Lower leg skin (tissue), 4 donors: ENCODE measurements around the gene SALL1. TPM values are rescaled to one million over a fixed set of nuclear protein-coding genes. Genes with fewer than 3 reads are reported as not detected.

Source experiments
- DNase-seq, 2 donors: peaks; one replicate each; pipeline ENCODE4 v3.0.0-alpha.2; 2019; ENCODE audit warnings: low spot score in 2 of 2
- H3K4me3 ChIP-seq: fragments of 200-600 bp; sonication (generic); 2 replicates; pipeline ENCODE4 v1.5.1; 2017; ENCODE audit warnings: mild to moderate bottlenecking, low read depth; ENCODE audit not compliant: poor library complexity, severe bottlenecking
- CTCF ChIP-seq, 3 donors: fragments of 450-650 bp; IDR thresholded peaks; one replicate each; pipeline ENCODE4 v1.5.1; 2016; ENCODE audit warnings: antibody characterized with exemption in 3 of 3, mild to moderate bottlenecking in 3 of 3, moderate library complexity in 2 of 3
- POLR2A ChIP-seq, 2 donors: fragments of 450-650 bp; IDR thresholded peaks; one replicate each; pipeline ENCODE4 v1.6.1; 2016 to 2017; ENCODE audit warnings: antibody characterized with exemption in 2 of 2, mild to moderate bottlenecking in 1 of 2, moderate library complexity in 1 of 2
- WGBS, 2 donors: methylation state at CpG; one replicate each; pipeline ENCODE4 v1.1.5; 2018; 5-methylcytosine and 5-hydroxymethylcytosine counted together
- intact Hi-C: fragments of 100-400 bp; cut with DNase I; formaldehyde crosslinking; loops from one replicate; pipeline ENCODE4 v1.15.0; 2023; ENCODE audit warnings: low total_unique reads
- total RNA-seq, 4 donors: library from RNA; depleted of rRNA; stranded (reverse); fragments of >200 nt; gene quantifications; one replicate each; pipeline ENCODE4 v1.1.0, GENCODE V29; 2016

Gene SALL1
- total RNA-seq, 4 donors from 2014 or later = 0.08 to 0.29 (median 0.08) TPM; not detected in 1

GRCh38 chr16:51153577-51154031, 2.5 kb upstream of the SALL1 start:
- intact Hi-C loops = no loop called here
- no peak overlapping the region for H3K4me3 ChIP-seq
- no peak for DNase-seq

GRCh38 chr16:51152691-51153576, 1.9 kb upstream of the SALL1 start:
- no peak overlapping the region for H3K4me3 ChIP-seq
- intact Hi-C loops = no loop called here
- 3 to 4% methylated on average over 50 to 55 of the region's 60 CpGs for WGBS, 2 donors
- TF ChIP-seq POLR2A (IDR thresholded peaks at IDR 0.05) (no peak), CTCF (IDR thresholded peaks at IDR 0.05) (no peak)
- DNase-seq = no peak

More at GRCh38 chr16:51153577-51154031, 2.5 kb upstream of the SALL1 start:
- no peak for TF ChIP-seq POLR2A (IDR thresholded peaks at IDR 0.05)
- TF ChIP-seq CTCF (IDR thresholded peaks at IDR 0.05) = no peak
- 10 to 15% methylated on average over 24 to 32 of the region's 32 CpGs for WGBS, 2 donors

GRCh38 chr16:51151961-51152663, 1.0 kb upstream of the SALL1 start:
- peak in 1 of 2 donors; percentile 65 for DNase-seq
- intact Hi-C loops = no loop called here
- no peak for TF ChIP-seq POLR2A (IDR thresholded peaks at IDR 0.05)
- no peak for TF ChIP-seq CTCF (IDR thresholded peaks at IDR 0.05)
- H3K4me3 ChIP-seq = no peak overlapping the region
- WGBS, 2 donors = 0 to 1% methylated on average over 21 to 30 of the region's 56 CpGs

- TF ChIP-seq POLR2A (IDR thresholded peaks at IDR 0.05) (no peak), CTCF (IDR thresholded peaks at IDR 0.05) (no peak)
- intact Hi-C loops = no loop called here
- no peak overlapping the region for H3K4me3 ChIP-seq
- WGBS, 2 donors = 0 to 1% methylated on average over 39 to 44 of the region's 61 CpGs
- DNase-seq = no peak
Observed at GRCh38 chr16:51151435-51151960, 428 bp upstream of the SALL1 start.

- peak overlapping the region; percentile 13 for H3K4me3 ChIP-seq
- 3 to 14% methylated on average over 27 to 38 of the region's 53 CpGs for WGBS, 2 donors
- intact Hi-C loops = no loop called here
- TF ChIP-seq CTCF (IDR thresholded peaks at IDR 0.05) (no peak), POLR2A (IDR thresholded peaks at IDR 0.05) (no peak)
- DNase-seq = no peak
Observed at GRCh38 chr16:51150165-51150887, 744 bp downstream of the SALL1 start.
